Activated T-helper 1 cell treated with anti-CD3 and anti-CD28 coated beads, Interleukin-12 subunit alpha, Interleukin-12 subunit beta, Interleukin-2, Interleukin-4 antibody, amounts not matched to agents 30 ng/mL and 10 ng/mL and 1 ng/mL, durations not matched to agents 14 hours and 24 hours and 36 hours (primary cell): ENCODE results near the gene DBNDD2. TPM values are rescaled to one million over a fixed set of nuclear protein-coding genes. Genes with fewer than 3 reads are reported as not detected.

ENCODE experiments used
- DNase-seq: peaks from one replicate; pipeline ENCODE4 v3.0.0; 2021; ENCODE audit warnings: low spot score
- H3K27ac Mint-ChIP-seq: one replicate; pipeline ENCODE4 v1.8.0; 2021; ENCODE audit warnings: mild to moderate bottlenecking, mixed read lengths
- H3K27me3 Mint-ChIP-seq: one replicate; pipeline ENCODE4 v1.8.0; 2022; ENCODE audit warnings: mild to moderate bottlenecking, moderate library complexity, mixed read lengths; ENCODE audit not compliant: insufficient read depth
- H3K36me3 Mint-ChIP-seq: one replicate; pipeline ENCODE4 v1.8.0; 2021; ENCODE audit warnings: low read depth, mixed read lengths
- H3K4me1 Mint-ChIP-seq: one replicate; pipeline ENCODE4 v1.8.0; 2021; ENCODE audit warnings: low read depth, mixed read lengths
- H3K4me3 Mint-ChIP-seq: one replicate; pipeline ENCODE4 v1.8.0; 2021; ENCODE audit warnings: mild to moderate bottlenecking, moderate library complexity, mixed read lengths
- H3K9me3 Mint-ChIP-seq: one replicate; pipeline ENCODE4 v1.8.0; 2021; ENCODE audit warnings: mixed read lengths
- intact Hi-C: fragments of 100-400 bp; cut with micrococcal nuclease; formaldehyde crosslinking; loops from one replicate; pipeline ENCODE4 v1.15.1; 2024
- total RNA-seq: library from RNA; stranded (reverse); gene quantifications from 2 replicates; pipeline ENCODE4 v1.2.3, GENCODE V29; 2022

DBNDD2 gene
- total RNA-seq, 1 donor from 2014 or later = 24.6 TPM

GRCh38 chr20:45427236-45428149, 19.4 kb downstream of the DBNDD2 start:
- no peak for DNase-seq
- no peaks in the 10 kb centered on the region for H3K27me3 Mint-ChIP-seq
- peaks cover 24% of the 10 kb centered on the region for H3K36me3 Mint-ChIP-seq
- peaks cover 7% of the 10 kb centered on the region for H3K4me1 Mint-ChIP-seq
- H3K27ac Mint-ChIP-seq = no peak overlapping the region
- H3K4me3 Mint-ChIP-seq = no peak overlapping the region
- intact Hi-C loops = no loop called here
- no peaks in the 10 kb centered on the region for H3K9me3 Mint-ChIP-seq

DNA sequence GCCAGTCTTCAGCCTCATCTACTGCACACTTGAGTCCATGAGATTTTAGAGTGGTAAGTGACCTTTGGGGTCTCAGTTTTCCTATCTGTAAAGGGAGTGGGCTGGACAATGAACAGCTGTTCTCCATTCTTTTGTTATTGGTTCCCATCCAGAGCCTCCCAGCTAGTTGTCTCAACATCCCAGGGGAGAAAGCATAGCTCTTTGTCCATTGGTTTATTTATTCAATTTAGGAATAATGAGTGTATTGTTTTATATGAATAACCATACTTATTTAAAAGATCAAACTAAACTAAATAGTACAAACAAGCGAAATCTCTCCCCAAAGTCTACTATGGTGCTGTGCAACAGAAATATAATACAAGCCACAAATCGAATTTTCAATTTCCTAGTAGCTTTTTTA, 21.5 kb downstream of the DBNDD2 start:
- no peak overlapping the region for H3K27ac Mint-ChIP-seq
- H3K36me3 Mint-ChIP-seq = peaks cover 27% of the 10 kb centered on the region
- no peak for DNase-seq
- H3K27me3 Mint-ChIP-seq = no peaks in the 10 kb centered on the region
- peaks cover 20% of the 10 kb centered on the region for H3K4me1 Mint-ChIP-seq
- H3K4me3 Mint-ChIP-seq = no peak overlapping the region
- no peaks in the 10 kb centered on the region for H3K9me3 Mint-ChIP-seq
- intact Hi-C loops = no loop called here

GRCh38 chr20:45432294-45432693, 24.2 kb downstream of the DBNDD2 start:
- Mint-ChIP-seq H3K27me3 (no peaks in the 10 kb centered on the region), H3K27ac (no peak overlapping the region), H3K4me3 (no peak overlapping the region), H3K4me1 (peaks cover 34% of the 10 kb centered on the region), H3K36me3 (peaks cover 22% of the 10 kb centered on the region), H3K9me3 (no peaks in the 10 kb centered on the region)
- intact Hi-C loops = no loop called here
- no peak for DNase-seq

DNA sequence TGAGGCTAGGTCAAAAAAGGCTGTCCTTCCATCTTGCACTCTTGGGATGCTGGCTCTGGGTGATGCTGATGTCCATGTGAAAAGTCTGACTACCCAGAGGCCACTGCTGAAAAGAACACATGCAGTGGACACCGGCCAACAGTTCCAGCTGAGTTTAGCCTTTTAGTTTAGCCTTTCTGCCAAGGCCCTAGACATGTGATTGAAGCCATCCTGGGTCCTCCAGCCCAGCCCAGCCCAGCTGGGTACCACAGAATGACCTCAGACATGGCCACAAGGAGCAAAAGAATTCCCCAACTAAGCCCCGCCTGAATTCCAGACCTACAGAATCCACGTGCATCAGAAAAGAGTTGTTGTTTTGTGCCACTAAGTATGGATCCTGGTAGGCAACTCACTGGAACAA, 25.2 kb downstream of the DBNDD2 start:
- Mint-ChIP-seq H3K27ac (no peak overlapping the region), H3K27me3 (no peaks in the 10 kb centered on the region), H3K36me3 (peaks cover 22% of the 10 kb centered on the region), H3K9me3 (no peaks in the 10 kb centered on the region), H3K4me1 (peaks cover 34% of the 10 kb centered on the region), H3K4me3 (no peak overlapping the region)
- no peak for DNase-seq
- intact Hi-C loops = no loop called here

GRCh38 chr20:45433976-45434375, 25.9 kb downstream of the DBNDD2 start:
- no peaks in the 10 kb centered on the region for H3K9me3 Mint-ChIP-seq
- intact Hi-C loops = no loop called here
- no peak for DNase-seq
- H3K4me3 Mint-ChIP-seq = no peak overlapping the region
- peaks cover 34% of the 10 kb centered on the region for H3K4me1 Mint-ChIP-seq
- no peak overlapping the region for H3K27ac Mint-ChIP-seq
- H3K27me3 Mint-ChIP-seq = no peaks in the 10 kb centered on the region
- H3K36me3 Mint-ChIP-seq = peaks cover 22% of the 10 kb centered on the region

GRCh38 chr20:45436732-45437485, 28.8 kb downstream of the DBNDD2 start:
- no peaks in the 10 kb centered on the region for H3K27me3 Mint-ChIP-seq
- no peaks in the 10 kb centered on the region for H3K9me3 Mint-ChIP-seq
- intact Hi-C loops = loop anchor here (1.0 kb wide), 4 partner anchors 21 to 118 kb away; partner anchors contain the start of genes PIGT and SYS1
- DNase-seq = peak; percentile 78
- H3K4me3 Mint-ChIP-seq = peak overlapping the region; percentile 69
- H3K27ac Mint-ChIP-seq = no peak overlapping the region
- peaks cover 18% of the 10 kb centered on the region for H3K36me3 Mint-ChIP-seq
- peaks cover 33% of the 10 kb centered on the region for H3K4me1 Mint-ChIP-seq

- H3K36me3 Mint-ChIP-seq = peaks cover 3% of the 10 kb centered on the region
- H3K4me1 Mint-ChIP-seq = peaks cover 34% of the 10 kb centered on the region
- H3K27me3 Mint-ChIP-seq = peaks cover 8% of the 10 kb centered on the region
- DNase-seq = no peak
- no peak overlapping the region for H3K4me3 Mint-ChIP-seq
- intact Hi-C loops = no loop called here
- no peak overlapping the region for H3K27ac Mint-ChIP-seq
- no peaks in the 10 kb centered on the region for H3K9me3 Mint-ChIP-seq
Measured at GRCh38 chr20:45440424-45440823, 32.3 kb downstream of the DBNDD2 start.

DNA sequence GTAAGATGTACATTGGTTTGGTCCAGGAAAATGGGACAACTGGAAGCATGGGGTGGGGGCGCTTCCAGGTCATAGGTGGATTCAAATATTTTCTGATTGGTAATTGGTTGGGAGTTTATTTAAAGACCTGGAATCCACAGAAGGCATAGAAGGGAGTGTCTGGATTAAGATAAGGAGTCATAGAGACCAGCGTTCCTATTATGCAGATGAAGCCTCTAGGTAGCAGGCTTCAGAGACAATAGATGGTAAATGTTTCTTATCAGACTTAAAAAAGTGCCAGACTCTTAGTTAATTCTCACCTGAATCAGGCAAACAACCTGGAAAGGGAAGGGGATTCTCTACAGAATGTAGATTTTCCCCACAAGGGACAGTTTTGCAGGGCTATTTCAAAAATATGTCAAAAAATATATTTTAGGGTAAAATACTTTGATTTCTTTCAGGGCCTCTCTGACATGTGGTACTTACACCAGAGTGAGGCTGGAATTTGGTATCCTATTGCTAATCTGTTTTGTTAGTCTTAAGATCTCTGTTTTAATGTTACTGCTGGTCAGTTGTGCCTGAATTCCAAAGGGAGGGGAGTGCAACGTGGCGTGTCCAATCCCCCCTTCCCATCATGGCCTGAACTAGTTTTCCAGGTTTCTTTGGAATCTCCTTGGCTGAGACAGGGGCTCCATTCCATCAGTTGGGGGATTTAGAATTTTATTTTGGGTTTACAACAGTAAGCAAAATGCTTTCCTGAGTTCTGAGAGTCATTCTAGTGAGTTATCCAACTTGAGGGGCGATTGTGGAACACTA, 33.0 kb downstream of the DBNDD2 start:
- H3K4me3 Mint-ChIP-seq = no peak overlapping the region
- H3K36me3 Mint-ChIP-seq = peaks cover 2% of the 10 kb centered on the region
- peaks cover 11% of the 10 kb centered on the region for H3K27me3 Mint-ChIP-seq
- intact Hi-C loops = no loop called here
- no peak overlapping the region for H3K27ac Mint-ChIP-seq
- H3K4me1 Mint-ChIP-seq = peaks cover 38% of the 10 kb centered on the region
- H3K9me3 Mint-ChIP-seq = no peaks in the 10 kb centered on the region
- no peak for DNase-seq

- Mint-ChIP-seq H3K9me3 (no peaks in the 10 kb centered on the region), H3K27me3 (peaks cover 13% of the 10 kb centered on the region), H3K4me3 (no peak overlapping the region), H3K27ac (no peak overlapping the region), H3K36me3 (no peaks in the 10 kb centered on the region), H3K4me1 (peaks cover 34% of the 10 kb centered on the region)
- DNase-seq = no peak
- intact Hi-C loops = no loop called here
Measured at GRCh38 chr20:45441746-45442145, 33.7 kb downstream of the DBNDD2 start.

DNA sequence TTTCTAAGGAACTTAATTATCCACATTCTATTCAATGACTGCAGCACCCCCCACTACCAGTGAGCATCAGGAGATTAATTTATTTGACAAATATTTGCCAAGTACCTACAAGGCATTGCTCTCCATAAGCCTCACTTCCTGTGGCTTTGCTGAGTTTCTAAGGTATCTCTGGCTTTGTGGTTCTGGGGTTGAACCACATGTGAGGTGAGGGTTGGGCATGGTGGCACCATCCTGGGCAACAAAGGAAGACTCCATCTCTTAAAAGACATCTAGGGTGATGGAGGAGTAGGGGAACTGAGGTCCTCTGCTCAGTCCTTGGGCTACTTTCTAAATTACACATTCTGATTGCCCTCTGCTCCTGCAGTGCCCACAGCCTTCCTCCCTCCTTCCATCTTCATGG, 36.0 kb downstream of the DBNDD2 start:
- Mint-ChIP-seq H3K4me1 (peaks cover 33% of the 10 kb centered on the region), H3K9me3 (no peaks in the 10 kb centered on the region), H3K27ac (no peak overlapping the region), H3K4me3 (no peak overlapping the region), H3K36me3 (no peaks in the 10 kb centered on the region), H3K27me3 (peaks cover 13% of the 10 kb centered on the region)
- peak; percentile 19 for DNase-seq
- intact Hi-C loops = no loop called here

GRCh38 chr20:45445805-45446562, 37.9 kb downstream of the DBNDD2 start:
- Mint-ChIP-seq H3K27ac (no peak overlapping the region), H3K27me3 (peaks cover 13% of the 10 kb centered on the region), H3K4me1 (peaks cover 33% of the 10 kb centered on the region), H3K36me3 (no peaks in the 10 kb centered on the region), H3K9me3 (no peaks in the 10 kb centered on the region), H3K4me3 (no peak overlapping the region)
- intact Hi-C loops = no loop called here
- peak; percentile 19 for DNase-seq

GRCh38 chr20:45448270-45448669, 40.2 kb downstream of the DBNDD2 start:
- peaks cover 13% of the 10 kb centered on the region for H3K27me3 Mint-ChIP-seq
- intact Hi-C loops = no loop called here
- DNase-seq = no peak
- no peaks in the 10 kb centered on the region for H3K9me3 Mint-ChIP-seq
- no peak overlapping the region for H3K27ac Mint-ChIP-seq
- H3K36me3 Mint-ChIP-seq = no peaks in the 10 kb centered on the region
- H3K4me1 Mint-ChIP-seq = peaks cover 33% of the 10 kb centered on the region
- H3K4me3 Mint-ChIP-seq = no peak overlapping the region
